Activated naive CD8-positive, alpha-beta T cell (primary cell): ENCODE data around the gene SGCA.

ENCODE experiments used
- H3K27ac Mint-ChIP-seq: one replicate; pipeline ENCODE4 v1.8.0; 2021; ENCODE audit warnings: mixed read lengths
- H3K27me3 Mint-ChIP-seq: one replicate; pipeline ENCODE4 v1.8.0; 2021; ENCODE audit warnings: mixed read lengths
- H3K36me3 Mint-ChIP-seq: one replicate; pipeline ENCODE4 v1.8.0; 2021; ENCODE audit warnings: mixed read lengths
- H3K4me1 Mint-ChIP-seq: one replicate; pipeline ENCODE4 v1.8.0; 2021; ENCODE audit warnings: low read depth, mixed read lengths
- H3K4me3 Mint-ChIP-seq: one replicate; pipeline ENCODE4 v1.8.0; 2021; ENCODE audit warnings: mild to moderate bottlenecking, mixed read lengths
- H3K9me3 Mint-ChIP-seq: one replicate; pipeline ENCODE4 v1.8.0; 2021; ENCODE audit warnings: low read depth, mixed read lengths

The SGCA gene

DNA sequence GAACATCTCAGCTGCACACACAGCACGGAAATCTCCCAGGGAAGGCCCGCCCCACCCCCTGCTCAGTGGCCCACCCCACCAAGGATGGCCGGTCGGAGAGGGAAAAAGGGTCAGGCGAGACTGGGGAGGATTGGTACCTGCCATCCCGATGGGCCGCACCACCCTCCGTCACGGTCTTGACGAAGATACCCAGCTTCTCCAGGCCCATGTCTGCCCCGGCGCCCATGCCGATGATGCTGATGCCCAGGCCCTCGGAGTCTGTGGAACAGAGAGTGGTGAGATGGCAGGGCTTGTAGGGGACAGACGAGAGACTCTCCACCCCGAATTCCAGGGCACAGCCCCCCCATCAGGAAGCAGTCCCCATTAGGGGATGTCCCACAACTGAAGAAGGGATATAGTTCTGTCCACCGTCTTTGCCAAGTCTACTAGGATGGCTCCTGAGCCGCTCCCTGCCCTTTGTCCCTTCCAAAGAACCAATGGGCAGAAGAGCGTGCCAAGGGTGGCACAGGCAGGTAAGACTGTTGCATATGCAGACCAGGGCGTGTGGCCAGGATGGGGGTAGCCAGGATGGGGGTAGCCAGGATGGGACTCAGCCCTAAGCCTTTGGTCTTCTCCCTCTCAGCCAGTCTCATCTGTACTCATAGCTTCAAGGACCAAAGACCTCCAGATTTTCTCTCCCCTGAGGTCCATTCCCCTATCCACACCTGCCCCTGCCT is 22.2 kb upstream of the SGCA start:
- no peaks in the 10 kb centered on the region for H3K27me3 Mint-ChIP-seq
- H3K27ac Mint-ChIP-seq = peak overlapping the region; percentile 62
- peaks cover 84% of the 10 kb centered on the region for H3K4me1 Mint-ChIP-seq
- no peaks in the 10 kb centered on the region for H3K9me3 Mint-ChIP-seq
- peaks cover 2% of the 10 kb centered on the region for H3K36me3 Mint-ChIP-seq
- no peak overlapping the region for H3K4me3 Mint-ChIP-seq

DNA sequence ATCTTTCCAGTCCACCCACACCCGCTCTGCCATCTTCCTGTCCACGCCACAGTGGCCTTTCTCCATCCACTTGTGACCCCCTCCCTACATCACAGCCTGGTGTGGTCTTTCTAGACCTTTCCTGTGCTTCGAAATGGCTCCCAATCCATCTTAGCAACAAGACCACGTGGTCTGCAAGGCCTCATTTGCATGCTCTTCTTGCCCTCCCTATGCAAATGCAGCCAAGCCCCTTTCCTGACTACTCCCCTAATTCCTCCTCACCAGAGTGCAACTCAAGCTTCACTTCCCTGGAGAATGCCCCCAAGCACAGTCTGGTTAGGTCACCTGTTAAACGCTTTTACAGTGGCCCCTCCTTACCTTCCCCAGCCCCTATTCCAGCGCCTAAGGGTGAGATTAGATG is 21.4 kb upstream of the SGCA start:
- Mint-ChIP-seq H3K27ac (peak overlapping the region; percentile 62), H3K27me3 (no peaks in the 10 kb centered on the region), H3K9me3 (no peaks in the 10 kb centered on the region), H3K4me3 (peak overlapping the region; percentile 14), H3K4me1 (peaks cover 84% of the 10 kb centered on the region), H3K36me3 (peaks cover 2% of the 10 kb centered on the region)

DNA sequence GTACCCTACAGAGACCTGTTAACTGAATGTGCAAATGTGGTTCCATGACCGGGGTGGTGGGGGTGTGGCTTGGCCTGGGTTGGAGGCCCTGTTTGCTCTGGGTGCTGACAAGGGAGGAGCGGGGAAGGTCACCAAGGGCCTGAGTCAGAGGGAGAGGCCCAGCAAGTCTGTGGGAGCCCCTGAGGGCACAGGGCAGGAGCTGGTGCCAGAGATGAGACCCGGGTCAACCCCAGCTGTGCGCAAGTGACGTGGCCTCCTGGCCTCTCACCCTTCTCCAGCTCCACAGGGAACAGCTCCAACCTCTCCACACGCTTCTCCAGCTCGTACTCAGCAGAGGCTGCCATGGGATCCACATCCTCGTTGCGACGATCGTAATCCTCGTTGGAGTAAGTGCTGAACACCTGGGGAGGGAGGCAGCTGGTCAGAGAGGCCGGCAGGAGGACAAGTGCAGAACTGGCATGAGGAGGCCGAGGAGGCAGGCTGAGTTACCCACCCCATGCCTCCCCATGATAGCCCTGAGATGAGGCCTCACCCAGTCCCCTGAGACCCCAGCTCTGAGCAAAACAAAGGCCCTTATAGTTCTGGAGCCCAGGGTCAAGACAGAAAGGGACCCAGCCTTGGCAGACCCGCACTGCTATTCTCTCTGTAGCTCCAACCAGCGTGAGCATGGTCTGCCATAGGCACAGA is 20.8 kb upstream of the SGCA start:
- Mint-ChIP-seq H3K27ac (peak overlapping the region; percentile 70), H3K4me3 (peak overlapping the region; percentile 40)

DNA sequence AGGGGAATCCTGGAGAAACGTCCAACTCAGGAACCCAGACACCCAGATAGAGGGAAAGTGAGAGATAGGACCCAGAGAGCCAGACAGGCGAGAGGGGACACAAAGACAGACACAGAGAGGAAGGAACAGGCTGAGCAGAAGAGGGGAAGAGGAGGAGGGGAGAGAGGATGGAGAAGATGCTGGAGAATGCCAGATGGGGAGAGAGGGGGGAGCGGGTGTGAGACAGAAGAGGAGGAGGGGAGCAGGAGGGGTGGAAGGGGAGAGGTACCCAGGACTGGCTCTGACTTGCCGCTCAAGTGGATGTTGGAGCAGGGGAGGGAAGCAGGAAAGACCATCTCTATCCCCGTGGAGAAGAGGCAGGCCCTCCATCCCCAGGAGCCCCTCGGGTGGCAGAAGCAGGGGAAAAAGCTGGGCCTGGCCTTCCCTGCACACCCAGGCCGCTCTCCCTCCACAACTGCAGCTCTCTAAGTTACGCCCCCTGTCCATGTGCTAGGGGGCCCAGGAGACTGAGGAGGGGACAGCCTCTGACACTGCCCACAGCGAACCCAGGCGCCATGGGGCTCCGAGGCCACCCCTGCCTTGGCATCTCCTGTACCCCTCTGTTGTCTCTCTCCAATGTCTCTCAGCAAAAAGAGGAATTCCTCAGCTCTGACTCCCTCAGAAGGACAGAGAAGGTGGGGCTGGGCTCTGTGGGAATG is 20.1 kb upstream of the SGCA start:
- no peaks in the 10 kb centered on the region for H3K27me3 Mint-ChIP-seq
- H3K4me1 Mint-ChIP-seq = peaks cover 73% of the 10 kb centered on the region
- peak overlapping the region; percentile 95 for H3K4me3 Mint-ChIP-seq
- no peaks in the 10 kb centered on the region for H3K9me3 Mint-ChIP-seq
- H3K27ac Mint-ChIP-seq = peak overlapping the region; percentile 70
- no peaks in the 10 kb centered on the region for H3K36me3 Mint-ChIP-seq

More for the DNA sequence above, 20.8 kb upstream of the SGCA start:
- Mint-ChIP-seq H3K9me3 (no peaks in the 10 kb centered on the region), H3K36me3 (no peaks in the 10 kb centered on the region), H3K27me3 (no peaks in the 10 kb centered on the region), H3K4me1 (peaks cover 79% of the 10 kb centered on the region)

DNA sequence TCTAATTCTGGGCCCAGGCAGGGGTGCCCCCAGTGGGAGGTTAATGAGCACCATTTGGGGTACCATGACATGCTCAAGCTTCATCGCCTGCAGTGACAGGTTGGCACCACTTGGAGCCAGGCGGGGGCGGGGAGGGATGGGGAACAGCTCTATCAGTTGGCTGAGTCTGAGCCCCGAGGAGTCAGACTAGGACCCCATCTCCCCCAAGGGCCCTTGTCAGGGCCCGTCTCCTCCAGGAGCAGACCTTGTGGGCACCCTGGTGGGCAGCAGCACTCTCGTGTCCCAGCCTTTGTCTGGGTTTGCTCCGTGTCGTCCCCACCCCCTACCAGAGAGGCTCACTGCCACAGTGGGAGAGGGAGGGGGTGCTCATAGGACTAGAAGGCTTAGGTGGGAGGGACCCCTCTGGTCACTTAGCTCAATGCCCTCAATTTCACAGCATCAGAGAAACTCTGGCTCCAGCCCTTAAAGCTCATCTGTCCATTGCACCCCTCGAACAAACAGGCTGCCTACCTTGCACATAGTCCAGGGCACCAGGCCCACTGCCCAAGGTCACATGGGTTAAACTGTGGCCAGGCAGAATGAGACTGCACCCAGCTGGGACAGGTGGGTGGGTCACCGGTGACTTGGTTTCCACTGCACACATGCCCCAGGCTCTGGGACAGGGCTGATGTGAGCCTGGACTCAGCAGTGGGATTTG is 19.4 kb upstream of the SGCA start:
- H3K27ac Mint-ChIP-seq = peak overlapping the region; percentile 86
- no peaks in the 10 kb centered on the region for H3K9me3 Mint-ChIP-seq
- no peaks in the 10 kb centered on the region for H3K36me3 Mint-ChIP-seq
- H3K4me3 Mint-ChIP-seq = peak overlapping the region; percentile 95
- H3K4me1 Mint-ChIP-seq = peaks cover 67% of the 10 kb centered on the region
- H3K27me3 Mint-ChIP-seq = no peaks in the 10 kb centered on the region

DNA sequence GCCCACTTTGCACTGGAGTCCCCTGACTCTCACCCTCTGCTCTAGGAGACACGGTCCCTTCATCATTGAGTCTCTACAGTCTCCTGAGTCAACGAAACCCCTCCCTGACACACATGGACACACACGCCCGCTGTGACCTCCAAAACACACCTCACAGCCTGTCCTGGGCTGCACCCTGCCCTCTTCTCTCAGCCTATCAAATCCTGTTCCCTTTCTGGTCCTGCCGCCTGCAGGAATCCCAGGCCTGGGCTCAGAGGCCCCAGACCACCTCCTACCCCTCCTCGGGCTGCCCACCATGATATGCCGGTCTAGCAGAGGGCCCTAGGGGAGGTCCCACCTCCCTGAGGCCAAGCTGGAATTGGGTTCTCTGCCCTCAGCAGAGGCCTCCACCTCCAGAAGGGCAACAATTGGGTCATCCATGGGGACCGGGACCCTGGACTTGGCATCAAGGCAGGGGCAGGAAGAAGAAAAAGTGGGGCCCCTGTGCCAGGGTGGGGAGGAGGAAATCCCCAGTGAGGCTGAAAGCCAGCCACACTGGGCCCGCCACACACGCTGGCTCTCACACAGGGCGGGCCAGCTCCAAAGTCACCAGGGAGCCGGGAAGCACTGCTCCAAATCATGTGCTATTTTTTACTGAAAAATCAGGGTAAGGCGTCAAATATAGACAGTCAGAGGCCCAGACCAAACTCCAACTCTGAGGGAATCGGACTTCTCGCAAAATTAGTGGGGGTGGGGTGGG is 18.7 kb upstream of the SGCA start:
- H3K27ac Mint-ChIP-seq = peak overlapping the region; percentile 86
- peaks cover 64% of the 10 kb centered on the region for H3K4me1 Mint-ChIP-seq
- H3K36me3 Mint-ChIP-seq = no peaks in the 10 kb centered on the region
- peak overlapping the region; percentile 95 for H3K4me3 Mint-ChIP-seq
- no peaks in the 10 kb centered on the region for H3K27me3 Mint-ChIP-seq
- H3K9me3 Mint-ChIP-seq = no peaks in the 10 kb centered on the region

DNA sequence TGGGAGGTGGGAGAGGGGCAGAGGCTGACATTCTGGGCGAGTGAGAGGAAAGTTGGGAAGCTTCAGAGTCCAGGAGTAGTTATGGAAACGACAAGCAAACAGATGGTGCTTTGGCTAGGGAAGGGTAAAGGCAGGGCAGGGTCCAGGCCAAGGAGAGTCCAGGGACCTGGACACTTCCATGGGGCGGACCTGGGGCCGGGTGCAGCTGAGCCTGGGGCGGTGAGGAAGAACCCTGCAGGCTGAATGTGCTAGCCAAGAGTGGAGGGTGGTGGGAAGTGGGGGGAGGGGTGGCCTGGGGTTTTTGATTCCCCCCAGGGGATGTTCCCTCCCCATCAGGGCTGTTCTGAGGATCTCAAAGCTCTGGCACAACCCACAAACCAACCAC is 18.0 kb upstream of the SGCA start:
- Mint-ChIP-seq H3K36me3 (no peaks in the 10 kb centered on the region), H3K27ac (peak overlapping the region; percentile 86), H3K4me3 (peak overlapping the region; percentile 95), H3K27me3 (no peaks in the 10 kb centered on the region), H3K9me3 (no peaks in the 10 kb centered on the region), H3K4me1 (peaks cover 61% of the 10 kb centered on the region)

DNA sequence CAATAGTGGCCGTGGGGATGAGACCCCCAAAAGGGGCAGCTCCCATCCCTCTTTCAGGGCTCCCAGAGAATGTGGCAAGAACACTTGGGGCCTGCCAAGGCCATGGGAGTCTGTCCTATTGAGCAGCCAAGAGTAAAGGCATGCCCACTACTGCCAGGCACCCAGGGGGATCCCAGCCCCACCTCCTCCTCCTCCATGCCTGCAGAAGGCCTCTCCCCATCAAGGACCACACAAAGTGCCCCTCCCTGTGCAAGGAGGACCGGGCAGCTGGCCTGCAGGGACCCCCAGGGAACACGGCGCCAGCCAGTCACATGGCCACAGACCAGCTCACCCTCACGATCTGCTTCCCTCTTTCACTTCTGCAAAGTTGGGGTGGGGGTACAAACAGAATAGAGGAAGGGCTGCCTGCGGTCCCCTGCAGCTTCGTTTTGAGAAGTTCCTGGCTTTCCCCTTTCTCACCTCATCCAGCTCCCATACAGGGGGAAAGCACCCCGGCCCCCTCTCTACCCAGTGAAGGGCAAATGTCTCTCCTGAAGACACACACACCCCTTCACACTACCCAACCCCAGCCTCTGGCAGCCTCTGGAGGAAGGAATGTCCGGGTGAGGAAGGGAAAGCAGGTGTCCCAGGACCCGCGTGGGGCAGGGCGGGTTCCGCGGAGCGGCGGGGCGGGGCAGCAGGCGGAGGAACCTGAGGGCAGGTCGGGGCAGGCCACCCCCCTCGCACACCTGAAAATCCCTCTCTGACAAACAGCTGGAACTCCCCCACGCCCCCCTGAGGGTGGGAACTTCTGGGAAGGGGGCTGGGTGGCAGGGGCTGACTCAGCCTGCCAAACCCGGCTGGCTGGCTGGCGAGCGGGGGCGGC is 17.3 kb upstream of the SGCA start:
- no peaks in the 10 kb centered on the region for H3K27me3 Mint-ChIP-seq
- H3K9me3 Mint-ChIP-seq = no peaks in the 10 kb centered on the region
- peak overlapping the region; percentile 90 for H3K27ac Mint-ChIP-seq
- H3K36me3 Mint-ChIP-seq = no peaks in the 10 kb centered on the region
- H3K4me1 Mint-ChIP-seq = peaks cover 58% of the 10 kb centered on the region
- H3K4me3 Mint-ChIP-seq = peak overlapping the region; percentile 95

DNA sequence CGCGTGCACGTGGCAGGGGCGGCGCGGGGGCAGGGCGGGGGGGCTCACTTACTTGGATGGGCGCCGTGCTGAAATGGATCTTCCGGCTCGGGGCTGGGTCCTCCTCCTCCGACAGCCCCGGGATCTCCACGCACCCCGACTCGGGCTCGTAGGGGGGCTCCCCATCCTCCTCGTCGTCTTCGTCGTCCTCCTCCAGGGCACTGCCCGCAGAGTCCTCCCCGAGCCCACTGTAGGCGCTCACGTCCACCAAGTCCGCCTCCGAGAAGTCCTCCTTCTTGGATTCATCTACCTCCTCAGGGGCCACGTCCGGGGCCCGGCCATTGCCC is 16.8 kb upstream of the SGCA start:
- Mint-ChIP-seq H3K4me1 (peaks cover 54% of the 10 kb centered on the region), H3K9me3 (no peaks in the 10 kb centered on the region), H3K27ac (peak overlapping the region; percentile 83), H3K27me3 (no peaks in the 10 kb centered on the region), H3K36me3 (no peaks in the 10 kb centered on the region), H3K4me3 (peak overlapping the region; percentile 87)

DNA sequence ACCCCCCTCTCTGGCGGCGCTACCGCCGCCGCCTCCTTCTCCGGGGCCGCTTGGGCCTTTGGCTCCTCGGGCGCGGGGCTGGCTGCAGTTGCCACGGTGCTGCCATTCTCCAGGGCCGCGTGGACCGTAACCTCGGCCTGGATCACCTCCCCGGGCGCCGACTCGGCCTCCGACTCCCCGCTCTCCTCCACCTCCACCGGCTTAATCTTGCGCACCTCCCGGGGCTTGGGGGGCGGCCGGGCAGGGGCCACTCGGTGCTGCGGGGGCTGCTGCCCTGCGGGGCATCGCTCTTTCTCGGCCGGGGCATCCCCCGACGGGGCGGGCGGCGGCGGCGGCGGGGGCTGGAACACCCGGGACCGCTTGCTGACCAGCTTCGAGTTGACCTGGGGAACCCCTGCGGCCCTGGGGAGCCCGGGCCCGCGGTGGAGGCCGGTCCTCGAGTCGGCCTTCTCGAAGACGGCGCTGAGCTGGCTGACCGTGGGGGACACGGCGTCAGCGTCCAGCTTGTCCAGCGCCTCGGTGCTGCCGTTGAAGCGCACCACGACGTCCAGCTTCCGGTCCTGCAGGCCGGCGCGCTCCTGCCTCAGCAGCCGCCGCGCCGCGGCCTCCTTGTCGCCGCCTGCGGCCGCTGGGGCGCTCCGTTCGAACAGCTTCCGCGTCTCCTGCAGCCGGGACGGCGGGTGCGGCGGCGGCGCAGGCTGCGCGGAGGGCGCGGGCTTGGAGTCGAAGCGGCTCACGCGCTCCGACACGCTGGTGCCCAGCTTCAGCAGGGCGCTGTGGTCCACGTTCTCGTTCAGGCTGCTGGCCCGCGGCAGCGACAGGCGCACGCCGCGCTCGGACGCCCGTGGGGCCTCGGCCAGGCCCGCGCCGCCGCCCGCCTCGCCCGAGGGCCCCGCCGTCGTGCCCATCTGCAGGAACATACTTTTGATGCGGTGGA is 16.1 kb upstream of the SGCA start:
- H3K9me3 Mint-ChIP-seq = no peaks in the 10 kb centered on the region
- H3K27me3 Mint-ChIP-seq = no peaks in the 10 kb centered on the region
- H3K4me1 Mint-ChIP-seq = peaks cover 54% of the 10 kb centered on the region
- peak overlapping the region; percentile 83 for H3K27ac Mint-ChIP-seq
- H3K36me3 Mint-ChIP-seq = no peaks in the 10 kb centered on the region
- H3K4me3 Mint-ChIP-seq = peak overlapping the region; percentile 87

DNA sequence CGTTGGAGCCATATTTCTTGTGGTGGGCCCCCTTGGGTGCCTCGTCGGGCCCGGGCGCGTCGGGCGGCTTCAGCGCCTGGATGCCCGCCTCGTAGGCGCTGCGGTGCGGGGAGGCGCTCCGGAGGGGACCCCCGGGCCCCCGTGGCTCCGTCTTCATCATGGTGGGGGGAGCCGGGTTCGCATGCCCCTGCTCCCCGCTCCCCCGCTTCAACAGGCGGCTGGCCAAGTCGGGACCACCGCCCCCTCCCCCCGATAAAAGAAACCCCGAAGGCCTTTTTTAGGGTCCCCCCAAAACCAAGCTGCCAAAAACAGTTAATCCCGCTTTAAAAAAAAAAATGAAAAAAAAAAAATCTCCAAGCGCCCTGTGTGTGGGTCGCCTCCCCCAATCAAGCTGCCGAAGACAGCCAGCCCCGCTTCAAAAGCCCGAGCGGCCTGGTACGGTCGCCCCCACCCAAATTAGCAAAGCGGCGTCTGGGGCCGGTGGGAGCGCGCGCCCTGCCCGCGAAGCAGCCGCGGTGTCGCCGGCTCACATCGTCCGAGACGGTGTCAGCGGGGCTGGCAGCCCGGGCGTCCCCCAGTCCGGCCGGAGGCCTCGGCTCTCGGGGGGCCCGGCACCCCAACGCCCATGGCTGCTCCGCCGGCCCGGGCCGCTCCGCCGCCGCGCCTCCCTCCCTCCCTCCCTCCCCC is 15.3 kb upstream of the SGCA start, which contains the start of gene PPP1R9B:
PPP1R9B (minus strand) TSS at position 324 of the 687 bp plus-strand sequence; CDS start at position 160, 164 bp downstream.
- Mint-ChIP-seq H3K36me3 (no peaks in the 10 kb centered on the region), H3K4me1 (peaks cover 51% of the 10 kb centered on the region), H3K27ac (peak within 1 kb of the TSS; percentile 79)

More for the DNA sequence above, 15.3 kb upstream of the SGCA start, which contains the start of gene PPP1R9B:
- H3K4me3 Mint-ChIP-seq = peak within 1 kb of the TSS; percentile 87
- no peaks in the 10 kb centered on the region for H3K9me3 Mint-ChIP-seq
- no peaks in the 10 kb centered on the region for H3K27me3 Mint-ChIP-seq
